GM21717 (cell line): Measurements from ENCODE around the gene PRF1.
"Not testable (repeated sequence)": the region's sequence is repeated elsewhere in the genome, so short reads cannot be mapped to it uniquely, and the experiment has no call there.

Experiments used
- ATAC-seq: cut with Tn5 transposase; IDR thresholded peaks from one replicate; pipeline ENCODE4 v1.9.1; 2021; ENCODE audit warnings: mild to moderate bottlenecking, moderate library complexity; ENCODE audit not compliant: unreplicated experiment

Gene PRF1

DNA sequence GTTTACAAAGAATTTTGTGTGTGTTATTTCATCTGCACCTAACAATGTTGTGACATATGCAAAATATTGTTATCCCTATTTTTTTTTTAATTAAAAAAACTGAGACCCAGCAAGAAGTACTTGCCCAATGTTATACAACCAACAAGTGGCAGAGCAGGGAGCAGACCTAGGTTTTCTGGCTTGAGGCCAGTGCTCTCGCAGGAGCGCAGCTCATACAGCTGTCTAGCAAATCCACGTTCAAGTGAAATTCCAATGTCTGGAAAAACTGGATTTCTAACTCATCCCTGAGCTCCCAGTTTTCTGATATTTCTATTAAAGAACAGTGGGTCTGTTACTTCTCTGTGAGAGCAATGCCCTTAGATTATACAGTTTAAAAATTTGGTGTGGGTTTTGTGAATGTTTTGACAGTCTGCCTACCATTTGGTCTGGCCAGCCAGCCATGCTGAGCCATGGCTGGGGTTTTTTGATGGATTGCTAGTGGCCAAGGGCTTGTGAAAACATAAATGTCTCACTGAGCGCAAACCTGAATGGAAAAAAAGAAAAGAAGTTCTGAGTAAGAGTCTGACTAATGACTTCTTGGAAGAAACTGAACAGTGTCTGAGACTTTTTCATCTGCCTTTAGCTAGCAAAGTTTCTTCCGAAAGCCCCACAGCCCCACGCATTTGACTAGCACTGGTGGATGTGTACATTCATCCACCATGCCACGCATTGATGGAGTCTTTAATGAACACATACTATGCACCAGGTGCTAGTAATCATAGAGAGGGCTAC is 15.4 kb upstream of the PRF1 start:
- no peak for ATAC-seq

DNA sequence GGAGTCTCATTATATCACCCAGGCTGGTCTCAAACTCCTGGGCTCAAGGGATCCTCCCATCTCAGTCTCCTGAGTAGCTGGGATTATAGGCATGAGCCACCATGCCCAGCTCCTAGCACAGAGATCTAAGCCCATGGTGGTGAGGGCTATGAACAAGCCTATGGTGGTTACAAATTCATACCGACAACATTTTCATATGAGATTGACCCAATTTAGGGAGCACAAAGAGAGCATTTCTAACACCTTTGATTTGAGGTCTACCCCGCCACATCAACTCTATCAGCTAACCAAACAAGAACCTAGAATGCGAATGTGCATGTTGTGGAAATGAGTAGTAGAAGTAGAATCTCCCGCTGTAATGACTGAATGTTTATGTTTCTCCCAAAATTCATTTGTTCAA is 14.2 kb upstream of the PRF1 start:
- no peak for ATAC-seq

DNA sequence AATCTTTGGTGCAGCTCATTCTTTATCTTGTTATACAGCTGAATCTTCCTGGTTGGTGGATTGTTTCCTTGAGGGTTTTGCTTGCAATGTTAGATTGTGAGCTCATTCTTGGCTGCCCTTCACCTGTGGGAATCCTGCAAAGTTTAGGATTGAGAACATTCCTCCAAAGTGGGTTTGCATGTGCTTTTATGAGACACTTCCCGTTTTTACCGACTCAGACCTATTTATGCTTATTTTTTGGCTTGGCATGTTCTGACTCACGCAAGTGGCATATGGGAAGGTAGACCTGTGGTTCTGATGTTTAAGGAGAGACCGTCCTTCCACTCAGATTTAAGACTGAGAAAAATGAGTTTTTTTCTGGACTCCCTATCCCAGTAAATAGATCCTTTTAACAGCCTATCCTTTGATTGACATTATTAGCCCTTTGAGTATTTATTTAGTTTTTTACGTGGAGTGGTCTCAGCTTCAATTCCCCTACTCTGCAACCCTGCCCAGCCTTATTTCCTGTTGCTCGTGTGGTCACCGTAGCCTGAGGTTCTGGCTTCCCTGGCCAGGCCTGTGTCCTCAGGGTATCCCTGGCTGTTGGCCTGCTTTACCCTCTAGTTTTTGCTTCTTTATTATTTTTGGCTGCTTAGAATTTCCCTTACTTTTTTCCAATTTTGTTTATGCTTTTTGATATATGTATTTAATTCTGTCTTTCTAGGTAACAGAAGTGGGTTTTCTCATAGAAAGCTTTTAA is 13.4 kb upstream of the PRF1 start:
- no peak for ATAC-seq

DNA sequence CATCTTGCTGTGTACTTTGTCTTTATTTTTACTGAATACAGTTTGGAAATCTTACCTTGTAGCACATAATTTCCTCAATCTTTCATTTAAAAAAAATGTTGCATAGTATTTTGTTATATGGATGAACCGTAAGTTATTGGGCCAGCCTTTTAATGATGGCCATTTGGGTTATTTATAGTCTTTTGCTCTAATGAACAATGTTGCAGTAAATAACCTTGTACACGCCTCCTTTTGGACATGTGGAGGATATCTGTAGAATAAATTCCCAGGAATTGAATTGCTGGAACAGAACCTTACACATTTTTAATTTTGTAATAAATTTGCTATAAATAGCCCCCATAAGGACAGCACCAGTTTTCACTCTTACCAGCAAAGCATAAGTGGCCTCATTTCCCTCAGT is 12.7 kb upstream of the PRF1 start:
- ATAC-seq, result no peak

DNA sequence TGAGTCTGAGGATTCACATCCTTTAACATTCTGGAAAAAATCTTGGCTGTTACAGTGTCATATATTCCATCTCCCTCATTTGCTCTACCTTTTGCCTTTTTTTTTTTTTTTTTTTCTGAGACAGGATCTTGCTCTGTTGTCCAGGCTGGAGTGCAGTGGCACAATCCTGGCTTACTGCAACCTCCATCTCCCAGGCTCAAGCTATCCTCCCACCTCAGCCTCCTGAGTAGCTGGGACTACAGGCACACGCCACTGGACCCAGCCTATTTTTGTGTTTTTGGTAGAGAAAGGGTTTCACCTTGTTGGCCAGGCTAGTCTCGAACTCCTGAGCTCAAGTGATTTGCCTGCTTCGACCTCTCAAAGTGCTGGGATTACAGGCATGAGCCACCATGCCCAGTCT is 11.8 kb upstream of the PRF1 start:
- not testable (repeated sequence) for ATAC-seq

DNA sequence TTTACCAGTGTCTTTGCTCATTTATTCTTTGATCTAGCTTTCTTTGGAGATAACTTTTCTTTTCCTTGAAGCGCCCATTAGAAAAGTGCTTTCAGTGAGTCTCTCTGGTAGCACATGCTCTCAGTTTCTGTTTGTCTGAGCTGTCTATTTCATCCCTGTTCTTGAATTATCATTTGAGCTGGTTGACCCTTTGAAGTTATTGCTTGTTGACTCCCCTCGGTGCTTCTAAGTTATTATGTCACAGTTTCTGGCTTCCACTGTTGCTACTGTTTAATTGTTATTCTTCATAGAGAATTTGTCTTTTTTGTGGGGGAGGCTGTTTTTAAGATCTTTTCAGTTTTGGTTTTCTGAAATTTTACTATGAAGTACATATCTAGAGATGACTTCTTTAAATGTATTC is 11.4 kb upstream of the PRF1 start:
- no peak for ATAC-seq

DNA sequence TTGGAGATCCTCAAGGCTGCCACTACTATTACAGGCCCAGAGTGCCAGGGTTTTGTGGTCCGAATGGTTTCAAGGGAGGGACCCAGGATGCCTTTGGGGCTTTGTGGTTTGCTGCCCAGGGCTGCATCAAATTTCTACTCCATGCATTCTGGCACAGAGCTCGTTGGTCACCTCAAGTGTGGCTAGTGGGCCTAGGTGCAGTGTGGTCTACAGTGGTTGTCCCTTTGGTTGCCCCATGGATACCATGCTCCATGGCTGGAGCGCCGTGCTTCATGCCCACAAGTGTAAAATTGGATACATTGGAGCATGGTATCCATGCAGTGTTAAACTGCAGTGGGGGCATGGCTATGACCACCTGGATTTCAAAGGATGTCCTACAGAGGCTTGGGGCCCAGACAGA is 5.4 kb upstream of the PRF1 start:
- no peak for ATAC-seq

DNA sequence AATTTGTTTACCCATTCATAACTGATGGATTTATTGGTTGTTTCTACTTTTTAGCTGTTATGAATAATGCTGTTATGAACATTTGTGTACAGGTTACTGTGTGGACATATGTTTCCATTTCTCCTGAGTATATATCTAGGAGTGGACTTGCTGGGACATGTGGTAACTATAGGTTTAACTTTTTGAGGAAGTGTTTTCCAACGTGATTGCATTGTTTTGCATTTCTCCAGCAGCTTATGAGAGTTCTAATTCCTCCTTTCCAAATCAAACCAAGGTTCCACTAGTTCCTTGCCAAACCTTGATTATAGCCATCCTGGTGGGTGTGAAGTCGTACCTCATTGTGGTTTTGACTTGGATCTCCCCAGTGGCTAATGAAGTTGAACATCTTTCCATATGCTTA is 2.6 kb upstream of the PRF1 start:
- ATAC-seq, result no peak

DNA sequence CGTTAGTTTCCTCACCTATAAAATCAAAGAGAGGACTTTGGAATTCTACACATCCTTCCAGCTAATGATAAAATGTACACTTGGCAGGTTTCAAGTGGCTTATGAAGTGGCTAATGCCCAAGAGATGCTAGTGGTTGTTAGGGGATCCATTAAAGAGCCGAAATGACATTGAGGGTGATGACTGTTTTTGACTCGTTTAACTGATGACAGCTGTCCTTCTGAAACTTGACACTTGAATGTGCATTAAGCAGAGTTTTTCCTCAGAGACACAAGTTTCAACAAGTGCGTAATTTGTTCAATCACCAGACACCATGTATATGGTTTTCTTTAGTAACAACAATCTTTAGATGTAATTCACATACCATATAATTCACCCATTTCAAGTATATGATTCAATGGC is 1.6 kb upstream of the PRF1 start:
- ATAC-seq, result no peak

DNA sequence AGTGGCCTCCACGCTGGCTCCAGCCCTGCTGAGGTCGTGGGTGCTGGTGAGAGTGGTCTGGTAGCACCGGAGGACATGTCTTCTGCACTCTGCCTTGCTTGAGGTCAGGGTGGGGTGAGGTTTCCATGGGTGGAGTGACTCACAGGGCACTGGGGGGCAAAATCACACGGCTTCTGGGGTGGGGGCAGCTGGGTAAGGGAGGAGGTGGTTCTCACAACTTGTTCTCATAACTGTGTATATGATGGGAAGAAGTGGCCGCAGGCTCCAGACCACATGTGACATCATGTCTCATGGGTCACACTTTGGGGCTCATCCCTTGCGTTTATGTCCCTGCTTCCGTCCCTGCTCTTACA is 884 bp upstream of the PRF1 start:
- ATAC-seq, result no peak

DNA sequence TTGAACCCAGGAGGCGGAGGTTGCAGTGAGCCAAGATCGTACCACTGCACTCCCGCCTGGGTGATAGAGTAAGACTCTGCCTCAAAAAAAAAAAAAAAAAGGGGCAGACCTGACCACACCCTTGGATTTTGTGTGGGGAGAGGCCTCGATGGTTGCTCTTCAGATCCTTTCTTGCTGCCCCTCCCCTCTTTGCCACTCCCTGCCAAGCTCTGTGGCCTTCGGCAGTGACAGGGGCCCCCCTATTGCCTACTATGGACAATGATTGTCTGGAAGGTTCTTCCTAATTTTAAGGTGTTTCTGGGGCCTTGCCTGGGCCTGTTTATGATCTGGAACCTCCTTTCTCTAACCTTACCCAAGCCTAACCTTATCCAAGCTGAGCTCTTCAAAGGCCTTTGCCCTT is 795 bp downstream of the PRF1 start:
- ATAC-seq, result no peak

DNA sequence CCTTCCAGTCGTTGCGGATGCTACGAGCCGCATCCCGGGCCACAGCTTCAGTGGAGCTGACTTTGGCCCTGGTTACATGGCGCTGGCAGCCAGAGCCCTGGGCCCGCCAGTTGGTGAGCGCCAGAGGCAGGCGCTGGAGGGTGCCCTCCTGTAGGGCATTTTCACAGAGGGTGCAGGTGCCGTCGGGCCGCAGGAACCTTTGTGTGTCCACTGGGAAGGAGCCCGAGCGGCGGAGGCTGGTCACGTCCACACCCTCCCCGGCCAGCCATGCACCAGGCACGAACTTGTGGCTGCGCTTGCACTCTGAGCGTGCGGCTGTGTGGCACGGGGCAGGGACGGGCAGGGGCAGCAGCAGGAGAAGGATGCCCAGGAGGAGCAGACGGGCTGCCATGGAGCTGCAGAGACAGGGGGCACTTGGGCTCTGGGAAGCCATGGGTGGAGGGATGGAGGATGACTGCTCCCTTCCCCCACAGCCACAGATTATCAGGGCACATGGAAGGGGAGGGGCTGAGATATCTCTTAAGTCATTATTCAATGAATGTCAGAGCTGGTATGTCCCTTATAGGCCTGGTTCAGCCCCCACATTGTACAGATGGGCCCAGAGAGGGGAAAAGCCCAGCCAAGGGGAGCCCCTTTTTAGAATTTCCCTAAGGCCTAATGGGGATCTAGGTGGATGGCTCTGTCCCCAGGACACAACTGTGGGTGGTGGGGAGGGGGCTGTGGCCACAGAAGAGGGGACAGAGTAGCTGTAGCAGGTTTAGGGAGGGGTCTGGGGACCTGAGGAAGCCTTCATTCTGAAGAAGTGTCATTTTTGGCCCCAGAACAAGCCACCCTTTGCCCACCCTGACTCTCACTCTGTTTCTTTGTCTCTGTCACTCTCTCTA is 1.8 kb downstream of the PRF1 start:
- no peak for ATAC-seq

DNA sequence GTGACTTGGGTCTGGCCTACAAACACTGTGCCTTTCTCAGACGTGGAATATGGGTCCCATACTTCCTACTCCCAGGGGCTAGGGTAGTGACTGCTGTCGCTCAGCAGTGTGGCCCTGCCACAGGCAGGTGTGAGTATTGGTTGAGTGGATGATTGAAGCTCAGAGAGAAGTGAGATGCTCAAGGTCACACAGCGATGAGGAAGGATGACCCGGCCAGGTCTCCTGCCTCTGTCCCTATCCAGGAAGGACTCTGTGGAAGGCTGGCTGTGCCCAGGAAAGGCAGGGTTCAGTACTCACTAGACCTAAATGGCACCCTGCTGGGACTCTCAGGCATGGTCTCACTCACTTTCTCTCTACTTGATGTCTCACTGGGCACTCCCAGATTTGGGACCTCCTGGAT is 2.8 kb downstream of the PRF1 start:
- ATAC-seq, result no peak

DNA sequence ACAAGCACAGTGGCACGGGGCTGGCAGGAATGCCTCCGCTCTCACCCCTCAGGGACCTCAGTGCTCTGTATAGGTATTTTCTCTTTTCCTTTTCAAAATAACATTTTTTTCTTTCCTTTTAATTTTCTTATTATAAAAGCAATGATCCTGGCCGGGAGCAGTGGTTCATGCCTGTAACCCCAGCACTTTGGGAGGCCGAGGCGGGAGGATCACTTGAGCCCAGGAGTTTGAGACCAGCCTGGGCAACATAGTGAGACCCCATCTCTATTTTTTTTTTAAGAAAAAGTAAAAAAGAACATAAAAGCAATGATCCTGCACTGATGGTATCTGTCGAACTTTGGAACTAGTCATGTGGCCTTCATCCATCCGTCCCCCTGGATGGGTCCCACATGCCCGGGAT is 3.2 kb downstream of the PRF1 start:
- ATAC-seq, result no peak

DNA sequence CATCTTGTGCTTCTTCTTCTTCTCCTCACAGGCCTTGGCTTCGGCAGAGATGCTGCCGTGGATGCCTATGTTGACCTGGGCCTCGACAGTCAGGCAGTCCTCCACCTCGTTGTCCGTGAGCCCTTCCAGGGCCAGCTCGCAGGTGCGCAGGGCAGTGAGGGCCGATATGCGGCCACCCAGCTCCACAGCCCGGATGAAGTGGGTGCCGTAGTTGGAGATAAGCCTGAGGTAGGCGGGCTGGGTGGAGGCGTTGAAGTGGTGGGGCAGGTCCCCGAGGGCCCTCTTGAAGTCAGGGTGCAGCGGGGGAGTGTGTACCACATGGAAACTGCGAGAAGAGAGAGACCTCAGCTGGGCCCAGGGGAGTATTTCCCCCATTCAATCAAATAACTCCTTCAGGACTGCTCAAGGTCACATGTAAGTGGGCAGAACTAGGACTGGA is 3.7 kb downstream of the PRF1 start:
- ATAC-seq, result no peak

DNA sequence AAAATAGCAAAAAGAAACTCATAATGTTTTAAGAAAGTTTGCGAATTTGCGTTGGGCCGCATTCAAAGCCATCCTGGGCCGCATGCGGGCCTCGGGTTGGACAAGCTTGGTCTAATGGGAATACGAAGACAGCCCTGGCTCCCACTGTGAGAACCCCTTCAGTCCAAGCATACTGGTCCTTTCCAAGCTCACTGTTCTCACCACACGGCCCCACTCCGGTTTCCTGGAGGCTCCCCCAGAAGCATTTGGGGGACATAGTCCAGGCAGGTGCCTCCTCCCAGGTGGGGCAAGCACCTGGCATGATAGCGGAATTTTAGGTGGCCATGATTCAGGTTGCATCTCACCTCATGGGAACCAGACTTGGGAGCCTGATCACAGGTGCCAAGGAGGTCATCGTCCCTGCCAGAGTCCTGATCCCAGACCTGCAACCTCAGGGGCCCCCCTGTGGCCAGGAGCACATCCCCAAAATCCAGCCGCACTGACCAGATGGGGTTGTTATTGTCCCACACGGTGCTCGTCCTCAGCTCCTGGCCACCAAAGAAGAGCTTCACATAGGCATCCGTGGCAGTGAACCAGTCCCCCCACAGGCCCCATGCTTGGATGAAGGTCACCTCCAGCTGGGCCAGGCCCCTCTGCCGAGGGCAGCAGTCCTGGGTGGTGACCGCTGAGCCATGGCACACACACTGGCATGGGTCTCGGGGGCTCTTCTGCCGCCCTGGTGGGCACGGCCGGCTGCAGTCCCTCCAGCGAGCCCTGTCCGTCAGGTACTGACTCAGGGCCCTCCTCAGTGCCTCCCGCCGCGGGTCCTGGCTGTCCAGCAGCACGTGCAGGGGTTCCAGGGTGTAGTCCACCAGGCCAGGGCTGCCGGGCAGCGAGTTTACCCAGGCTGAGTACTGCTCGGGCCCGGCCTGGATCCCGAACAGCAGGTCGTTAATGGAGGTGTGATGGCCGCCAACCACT is 4.4 kb downstream of the PRF1 start:
- ATAC-seq, result no peak

DNA sequence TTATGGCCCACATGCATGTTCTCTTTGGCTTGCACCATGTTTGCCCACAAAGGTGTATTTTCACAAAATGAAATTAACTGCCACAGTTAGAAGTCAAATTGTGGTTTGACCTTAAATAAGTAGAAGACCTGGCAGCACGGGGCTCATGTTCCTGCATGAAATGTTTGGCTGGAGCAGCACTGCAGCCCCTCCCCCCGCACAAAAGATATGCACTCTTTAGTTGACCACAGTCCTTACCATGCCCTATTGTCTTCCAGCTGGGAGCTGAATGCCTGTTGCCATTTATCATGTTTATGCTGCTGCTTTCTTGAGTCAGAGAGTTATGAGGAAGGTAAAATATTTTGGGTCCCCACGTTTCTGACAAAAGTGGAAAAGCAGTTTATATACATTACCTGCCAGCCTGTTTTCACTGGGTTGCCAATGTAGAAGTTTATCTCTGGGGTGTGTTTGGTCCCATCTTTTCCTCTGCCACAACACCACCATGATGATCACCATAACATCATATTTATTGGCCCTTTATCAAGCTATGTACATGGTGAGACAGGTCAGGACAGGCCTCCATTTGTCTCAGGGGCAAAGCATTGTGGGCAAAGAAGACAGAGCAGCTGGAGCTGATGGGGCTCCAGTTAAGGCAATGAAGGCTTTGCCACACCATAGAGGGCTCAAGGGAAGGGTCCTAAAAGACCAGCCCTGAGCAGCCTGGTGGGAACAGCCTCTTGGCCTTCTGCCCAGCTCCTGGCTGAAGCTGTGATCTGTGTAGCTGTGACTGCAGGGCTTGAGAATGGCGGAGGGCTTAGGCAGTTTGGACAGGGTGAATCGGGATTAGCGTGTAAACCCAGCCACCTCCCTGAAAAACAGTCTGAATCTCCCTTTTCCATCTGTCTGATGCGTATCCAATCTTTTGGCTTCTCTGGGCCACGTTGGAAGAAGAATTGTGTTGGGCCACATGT is 5.4 kb downstream of the PRF1 start:
- no peak for ATAC-seq

DNA sequence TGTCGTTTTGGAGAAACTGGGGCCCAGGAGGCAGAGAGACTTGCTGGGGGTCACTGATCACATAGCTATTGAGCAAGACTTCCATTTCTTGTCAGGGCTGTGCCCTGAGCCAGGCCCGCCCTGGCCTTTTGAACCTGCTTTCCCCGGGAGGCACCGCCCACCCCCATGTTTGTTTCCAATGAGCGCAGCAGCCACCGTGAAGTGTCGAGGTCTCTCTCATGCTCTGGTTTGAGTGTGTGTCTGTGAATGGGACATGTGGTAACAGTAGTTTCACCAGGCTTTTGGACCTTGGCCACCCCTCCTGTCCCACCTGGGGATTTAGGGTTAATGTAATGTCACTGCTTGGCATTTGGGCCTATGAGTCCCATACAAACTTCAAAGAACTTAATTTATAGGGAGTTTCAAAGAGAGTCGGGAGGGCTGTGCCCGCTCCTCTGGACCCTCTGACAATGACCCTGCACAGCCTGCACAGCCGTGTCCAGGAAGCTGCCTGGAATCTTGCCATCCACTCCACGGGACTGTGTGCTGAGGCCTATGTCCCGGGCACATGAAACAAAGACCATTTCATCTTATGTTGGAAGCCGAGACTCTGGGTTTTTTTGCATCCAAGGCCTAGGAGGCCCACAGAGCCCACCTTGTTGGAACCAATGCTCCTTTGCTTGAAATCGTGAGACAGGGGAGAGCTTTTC is 6.3 kb downstream of the PRF1 start:
- ATAC-seq, result no peak

DNA sequence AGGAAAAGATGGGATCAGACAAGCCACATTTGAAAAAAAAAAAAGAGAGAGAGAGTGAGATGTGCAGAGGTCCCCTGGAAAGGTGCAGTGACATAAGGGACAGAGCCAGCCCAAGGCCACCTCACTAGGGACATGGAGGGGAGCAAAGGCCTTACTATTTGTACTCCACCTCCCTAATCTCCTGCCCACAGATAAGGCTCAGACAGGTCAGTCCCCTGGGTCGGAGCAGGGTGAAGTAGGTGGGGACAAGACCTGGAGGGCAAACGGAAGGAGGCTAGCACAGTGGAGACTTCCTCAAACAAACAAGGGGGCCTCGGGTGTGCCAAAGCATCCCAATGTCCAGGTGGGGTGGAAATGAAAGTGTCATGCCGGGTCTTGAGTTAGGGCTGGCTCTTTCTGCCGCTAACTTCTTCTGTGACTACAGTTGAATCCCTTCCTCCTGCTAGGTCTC is 7.0 kb downstream of the PRF1 start:
- no peak for ATAC-seq
